ENCODE data around the gene SLC13A3. TPM values are rescaled to one million over a fixed set of nuclear protein-coding genes. Genes with fewer than 3 reads are reported as not detected.

Gene SLC13A3
- total RNA-seq, 1 donor, result 0.10 TPM

- no peaks in the 10 kb centered on the region for H3K4me1 ChIP-seq (ENCODE audit: insufficient read depth, low read length)
- H3K27me3 ChIP-seq (ENCODE audit: insufficient read depth, low read length), result peaks cover 5% of the 10 kb centered on the region
- H3K9me3 ChIP-seq (ENCODE audit: low read depth, low read length), result no peaks in the 10 kb centered on the region
- no peak overlapping the region for H3K4me3 ChIP-seq (ENCODE audit: low read length)
These were observed 130.2 kb downstream of the SLC13A3 start for GRCh38 chr20:46520976-46521579.

GRCh38 chr20:46520540-46520939 is 130.7 kb downstream of the SLC13A3 start:
- peaks cover 5% of the 10 kb centered on the region for H3K27me3 ChIP-seq (ENCODE audit: insufficient read depth, low read length)
- no peak overlapping the region for H3K4me3 ChIP-seq (ENCODE audit: low read length)
- H3K9me3 ChIP-seq (ENCODE audit: low read depth, low read length), result no peaks in the 10 kb centered on the region
- H3K4me1 ChIP-seq (ENCODE audit: insufficient read depth, low read length), result no peaks in the 10 kb centered on the region

GRCh38 chr20:46519471-46520068 is 131.7 kb downstream of the SLC13A3 start:
- Histone ChIP-seq H3K4me3 (ENCODE audit: low read length) (no peak overlapping the region), H3K4me1 (ENCODE audit: insufficient read depth, low read length) (no peaks in the 10 kb centered on the region), H3K9me3 (ENCODE audit: low read depth, low read length) (no peaks in the 10 kb centered on the region), H3K27me3 (ENCODE audit: insufficient read depth, low read length) (peaks cover 8% of the 10 kb centered on the region)

- H3K9me3 ChIP-seq (ENCODE audit: low read depth, low read length), result no peaks in the 10 kb centered on the region
- H3K27me3 ChIP-seq (ENCODE audit: insufficient read depth, low read length), result peaks cover 7% of the 10 kb centered on the region
- peak within 1 kb of the TSS; percentile 54 for H3K4me3 ChIP-seq (ENCODE audit: low read length)
These were observed 138.1 kb downstream of the SLC13A3 start, which contains the start of gene ZNF334 for GRCh38 chr20:46512943-46513844. TSS of gene ZNF334 (minus strand) at chr20:46513559. CDS start at chr20:46512102, 1,457 bp downstream.

GRCh38 chr20:46509523-46509922 is 141.7 kb downstream of the SLC13A3 start:
- Histone ChIP-seq H3K4me3 (ENCODE audit: low read length) (no peak overlapping the region), H3K4me1 (ENCODE audit: insufficient read depth, low read length) (peaks cover 11% of the 10 kb centered on the region), H3K27me3 (ENCODE audit: insufficient read depth, low read length) (peaks cover under 1% of the 10 kb centered on the region), H3K9me3 (ENCODE audit: low read depth, low read length) (no peaks in the 10 kb centered on the region)

More at GRCh38 chr20:46512943-46513844, 138.1 kb downstream of the SLC13A3 start, which contains the start of gene ZNF334:
- H3K4me1 ChIP-seq (ENCODE audit: insufficient read depth, low read length), result peaks cover 11% of the 10 kb centered on the region

Other genes starting within 250 kb of the SLC13A3 start
- gene ELMO2, start 244.8 kb downstream of the SLC13A3 start, total RNA-seq, result 59.9 TPM
- 0.10 TPM for gene ZNF334, start 137.9 kb downstream of the SLC13A3 start, total RNA-seq
- gene OCSTAMP, start 100.8 kb downstream of the SLC13A3 start, total RNA-seq, result not detected
- 6.5 TPM for gene TP53RK, start 38.0 kb upstream of the SLC13A3 start, total RNA-seq
- under 0.01 TPM for gene SLC2A10, start 58.2 kb upstream of the SLC13A3 start, total RNA-seq
- gene EYA2, start 243.4 kb upstream of the SLC13A3 start, total RNA-seq, result 0.10 TPM

Measured in mononuclear cell (primary cell).